ENCODE measurements around the gene IL17A. TPM values are rescaled to one million over a fixed set of nuclear protein-coding genes. Genes with fewer than 3 reads are reported as not detected.

IL17A gene
- total RNA-seq (ENCODE audit: insufficient read depth, low replicate concordance): 2.4 TPM

- DNase-seq (ENCODE audit: low spot score): no peak
Measured at GRCh38 chr6:52186075-52186474, at the start of gene IL17A. Gene IL17A (plus strand): TSS chr6:52186375. CDS start chr6:52186432, 57 bp downstream.

- DNase-seq (ENCODE audit: low spot score): no peak
Measured at GRCh38 chr6:52136934-52137467, 49.2 kb upstream of the IL17A start.

GRCh38 chr6:52138284-52138683 is 47.9 kb upstream of the IL17A start:
- no peak for DNase-seq (ENCODE audit: low spot score)

GRCh38 chr6:52139985-52140680 is 46.0 kb upstream of the IL17A start:
- DNase-seq (ENCODE audit: low spot score): peak; percentile 48

- DNase-seq (ENCODE audit: low spot score): no peak
Measured at GRCh38 chr6:52141596-52141995, 44.6 kb upstream of the IL17A start.

GRCh38 chr6:52142556-52142955 is 43.6 kb upstream of the IL17A start:
- DNase-seq (ENCODE audit: low spot score): no peak

GRCh38 chr6:52143551-52143950 is 42.6 kb upstream of the IL17A start:
- DNase-seq (ENCODE audit: low spot score): no peak

- no peak for DNase-seq (ENCODE audit: low spot score)
Measured at GRCh38 chr6:52144196-52145076, 41.7 kb upstream of the IL17A start.

GRCh38 chr6:52146851-52147445 is 39.2 kb upstream of the IL17A start:
- no peak for DNase-seq (ENCODE audit: low spot score)

- no peak for DNase-seq (ENCODE audit: low spot score)
Measured at GRCh38 chr6:52149076-52149475, 37.1 kb upstream of the IL17A start.

- DNase-seq (ENCODE audit: low spot score): no peak
Measured at GRCh38 chr6:52149949-52150348, 36.2 kb upstream of the IL17A start.

- no peak for DNase-seq (ENCODE audit: low spot score)
Measured at GRCh38 chr6:52152070-52152423, 34.1 kb upstream of the IL17A start.

GRCh38 chr6:52152711-52153160 is 33.4 kb upstream of the IL17A start:
- peak; percentile 24 for DNase-seq (ENCODE audit: low spot score)

GRCh38 chr6:52154381-52154780 is 31.8 kb upstream of the IL17A start:
- DNase-seq (ENCODE audit: low spot score): no peak

GRCh38 chr6:52155791-52156576 is 30.2 kb upstream of the IL17A start:
- no peak for DNase-seq (ENCODE audit: low spot score)

- DNase-seq (ENCODE audit: low spot score): no peak
Measured at GRCh38 chr6:52157301-52157941, 28.8 kb upstream of the IL17A start.

GRCh38 chr6:52160472-52161104 is 25.6 kb upstream of the IL17A start:
- DNase-seq (ENCODE audit: low spot score): no peak

GRCh38 chr6:52161689-52162438 is 24.3 kb upstream of the IL17A start:
- no peak for DNase-seq (ENCODE audit: low spot score)

Measured in umbilical cord (tissue), 2 donors.